Loucy (cell line): ENCODE data around the gene TREM2.

Experiments
- H2AFZ ChIP-seq: fragments of 200-600 bp; sonication (generic); 2 replicates; pipeline ENCODE4 v1.6.0; 2016; ENCODE audit warnings: antibody characterized with exemption, mild to moderate bottlenecking, low read length, moderate library complexity
- H3F3A ChIP-seq: fragments of 200-600 bp; 2 replicates; pipeline ENCODE4 v1.6.0; 2016; ENCODE audit warnings: antibody characterized with exemption, low read depth, mild to moderate bottlenecking
- H3K27me3 ChIP-seq: fragments of 200-600 bp; sonication (generic); 2 replicates; pipeline ENCODE4 v1.6.1; 2014; ENCODE audit warnings: low read length, mild to moderate bottlenecking; ENCODE audit not compliant: insufficient read depth, poor library complexity, severe bottlenecking
- H3K36me3 ChIP-seq: fragments of 200-600 bp; sonication (generic); 2 replicates; pipeline ENCODE4 v1.6.1; 2016; ENCODE audit warnings: low read length; ENCODE audit not compliant: insufficient read depth
- H3K4me1 ChIP-seq: fragments of 200-600 bp; sonication (generic); 2 replicates; pipeline ENCODE4 v1.5.1; 2014; ENCODE audit warnings: low read length, mild to moderate bottlenecking; ENCODE audit not compliant: insufficient read depth, poor library complexity, severe bottlenecking
- H3K4me2 ChIP-seq: fragments of 200-600 bp; sonication (generic); 2 replicates; pipeline ENCODE4 v1.6.0; 2014; ENCODE audit warnings: antibody characterized with exemption, low read length, low read depth, mild to moderate bottlenecking; ENCODE audit not compliant: poor library complexity, severe bottlenecking
- H3K4me3 ChIP-seq: fragments of 200-600 bp; sonication (generic); 2 replicates; pipeline ENCODE4 v1.5.1; 2014; ENCODE audit warnings: low read length, mild to moderate bottlenecking, mixed read lengths; ENCODE audit not compliant: poor library complexity, severe bottlenecking
- H3K79me2 ChIP-seq: fragments of 200-600 bp; sonication (generic); 2 replicates; pipeline ENCODE4 v1.6.1; 2014; ENCODE audit warnings: low read length; ENCODE audit not compliant: insufficient read depth
- H3K9ac ChIP-seq: fragments of 200-600 bp; sonication (generic); 2 replicates; pipeline ENCODE4 v1.6.0; 2014; ENCODE audit warnings: mild to moderate bottlenecking, low read depth, low read length, moderate library complexity; ENCODE audit not compliant: poor library complexity, severe bottlenecking
- H3K9me2 ChIP-seq: fragments of 200-600 bp; sonication (generic); replicated peaks from 2 replicates; pipeline ENCODE4 v1.6.1; 2016; ENCODE audit warnings: low read depth, low read length, mixed read lengths
- H3K9me3 ChIP-seq: fragments of 200-600 bp; sonication (generic); 2 replicates; pipeline ENCODE4 v1.6.1; 2014; ENCODE audit warnings: mild to moderate bottlenecking, antibody characterized with exemption, low read length, low read depth; ENCODE audit not compliant: insufficient read depth
- H4K20me1 ChIP-seq: fragments of 200-600 bp; sonication (generic); 2 replicates; pipeline ENCODE4 v1.6.0; 2014; ENCODE audit warnings: antibody characterized with exemption, low read length, mild to moderate bottlenecking; ENCODE audit not compliant: insufficient read depth, poor library complexity, severe bottlenecking
- CTCF ChIP-seq: fragments of 200-600 bp; sonication (generic); conservative IDR thresholded peaks from 2 replicates; pipeline ENCODE4 v1.5.1; 2014; ENCODE audit warnings: mild to moderate bottlenecking, antibody characterized with exemption, low read length
- EZH2phosphoT487 ChIP-seq: fragments of 200-600 bp; IDR thresholded peaks from 2 replicates; pipeline ENCODE4 v1.6.1; 2018; ENCODE audit warnings: antibody characterized with exemption, mild to moderate bottlenecking, moderate library complexity, borderline replicate concordance

The TREM2 gene

GRCh38 chr6:41163419-41163717, 452 bp upstream of the TREM2 start:
- TF ChIP-seq CTCF = no peak
- TF ChIP-seq EZH2phosphoT487 = no peak
- Histone ChIP-seq H3K9me2 (no peaks in the 10 kb centered on the region), H3K27me3 (no peaks in the 10 kb centered on the region), H3F3A (no peaks in the 10 kb centered on the region), H4K20me1 (no peaks in the 10 kb centered on the region), H3K4me3 (no peak overlapping the region), H3K36me3 (no peaks in the 10 kb centered on the region), H3K9me3 (no peaks in the 10 kb centered on the region), H3K79me2 (no peaks in the 10 kb centered on the region), H3K4me2 (no peak overlapping the region), H2AFZ (no peak overlapping the region), H3K9ac (no peak overlapping the region), H3K4me1 (no peaks in the 10 kb centered on the region)

GRCh38 chr6:41161851-41162552, 914 bp downstream of the TREM2 start:
- no peaks in the 10 kb centered on the region for H4K20me1 ChIP-seq
- no peaks in the 10 kb centered on the region for H3K27me3 ChIP-seq
- no peaks in the 10 kb centered on the region for H3K9me3 ChIP-seq
- H3K4me3 ChIP-seq = no peak overlapping the region
- H3K9me2 ChIP-seq = no peaks in the 10 kb centered on the region
- no peaks in the 10 kb centered on the region for H3F3A ChIP-seq
- H3K36me3 ChIP-seq = no peaks in the 10 kb centered on the region
- TF ChIP-seq EZH2phosphoT487 = no peak
- TF ChIP-seq CTCF = no peak
- H3K4me2 ChIP-seq = no peak overlapping the region
- H3K9ac ChIP-seq = no peak overlapping the region
- no peak overlapping the region for H2AFZ ChIP-seq
- no peaks in the 10 kb centered on the region for H3K79me2 ChIP-seq
- H3K4me1 ChIP-seq = no peaks in the 10 kb centered on the region

- H3K4me3 ChIP-seq = no peak overlapping the region
- no peaks in the 10 kb centered on the region for H3K27me3 ChIP-seq
- H3K4me2 ChIP-seq = no peak overlapping the region
- no peak overlapping the region for H3K9ac ChIP-seq
- no peaks in the 10 kb centered on the region for H3K9me2 ChIP-seq
- TF ChIP-seq EZH2phosphoT487 (no peak), CTCF (no peak)
- H3K36me3 ChIP-seq = no peaks in the 10 kb centered on the region
- H3F3A ChIP-seq = no peaks in the 10 kb centered on the region
- H3K4me1 ChIP-seq = no peaks in the 10 kb centered on the region
- no peaks in the 10 kb centered on the region for H3K9me3 ChIP-seq
- no peaks in the 10 kb centered on the region for H4K20me1 ChIP-seq
- no peaks in the 10 kb centered on the region for H3K79me2 ChIP-seq
- H2AFZ ChIP-seq = no peak overlapping the region
Observed at GRCh38 chr6:41161380-41161779, 1.5 kb downstream of the TREM2 start.
